Sigmoid colon (tissue), 3 donors: ENCODE results near the gene SYT13.

Experiments
- CTCF ChIP-seq, 4 experiments: fragments of 450-650 bp in 3 of 4; fragments of 200-600 bp in 1 of 4; IDR thresholded peaks; one replicate each; pipeline ENCODE4 v1.5.1; 2016 to 2019; ENCODE audit warnings: antibody characterized with exemption in 4 of 4, mild to moderate bottlenecking in 3 of 4, moderate library complexity in 2 of 4
- POLR2A ChIP-seq, 2 donors: fragments of 450-650 bp; IDR thresholded peaks; one replicate each; pipeline ENCODE4 v1.6.1; 2016; ENCODE audit warnings: antibody characterized with exemption in 2 of 2, mild to moderate bottlenecking in 2 of 2, moderate library complexity in 2 of 2

GRCh38 chr11:45232341-45233080 is 53.6 kb downstream of the SYT13 start:
- no peak for TF ChIP-seq CTCF (IDR thresholded peaks at IDR 0.05)
- TF ChIP-seq POLR2A (IDR thresholded peaks at IDR 0.05): no peak
